Fibroblast of lung (primary cell): ENCODE results near the gene SEC24C.

Experiments
- EZH2 ChIP-seq: IDR thresholded peaks from 2 replicates; pipeline ENCODE4 v1.5.1; 2012; ENCODE audit warnings: low read length, control low read depth, mild to moderate bottlenecking; ENCODE audit errors: missing control alignments
- TF ChIP-seq, protein P1 (sequence below), 2 donors: IDR thresholded peaks in 1 of 2; conservative IDR thresholded peaks in 1 of 2; 1 replicate in 1 of 2; 2 replicates in 1 of 2; pipeline ENCODE4 v1.5.1; 2011 to 2012; ENCODE audit warnings: low read length in 2 of 2, control low read depth in 1 of 2, inconsistent platforms in 1 of 2, low read depth in 1 of 2, mild to moderate bottlenecking in 1 of 2

DNA sequence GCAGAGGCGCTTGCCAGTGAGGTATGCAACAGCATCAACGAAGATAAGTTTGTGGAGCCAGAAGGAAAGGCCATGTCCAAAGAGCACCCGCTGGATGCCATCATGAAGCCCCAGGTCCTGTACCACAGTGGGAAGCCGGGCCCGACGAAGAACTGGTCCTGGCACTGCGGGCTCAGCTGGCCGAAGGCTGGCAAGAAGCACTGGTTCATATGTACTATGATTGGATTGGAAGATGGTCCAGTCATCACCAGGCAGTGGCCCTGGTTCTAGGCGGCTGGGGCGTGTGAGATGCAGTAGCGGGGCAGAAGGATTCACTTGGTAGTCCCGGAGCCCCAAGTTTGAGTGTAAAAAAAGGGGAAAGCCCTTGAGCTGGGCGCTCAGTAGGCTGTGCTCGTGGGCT lies 63.3 kb downstream of the SEC24C start:
- TF ChIP-seq, protein P1, sequence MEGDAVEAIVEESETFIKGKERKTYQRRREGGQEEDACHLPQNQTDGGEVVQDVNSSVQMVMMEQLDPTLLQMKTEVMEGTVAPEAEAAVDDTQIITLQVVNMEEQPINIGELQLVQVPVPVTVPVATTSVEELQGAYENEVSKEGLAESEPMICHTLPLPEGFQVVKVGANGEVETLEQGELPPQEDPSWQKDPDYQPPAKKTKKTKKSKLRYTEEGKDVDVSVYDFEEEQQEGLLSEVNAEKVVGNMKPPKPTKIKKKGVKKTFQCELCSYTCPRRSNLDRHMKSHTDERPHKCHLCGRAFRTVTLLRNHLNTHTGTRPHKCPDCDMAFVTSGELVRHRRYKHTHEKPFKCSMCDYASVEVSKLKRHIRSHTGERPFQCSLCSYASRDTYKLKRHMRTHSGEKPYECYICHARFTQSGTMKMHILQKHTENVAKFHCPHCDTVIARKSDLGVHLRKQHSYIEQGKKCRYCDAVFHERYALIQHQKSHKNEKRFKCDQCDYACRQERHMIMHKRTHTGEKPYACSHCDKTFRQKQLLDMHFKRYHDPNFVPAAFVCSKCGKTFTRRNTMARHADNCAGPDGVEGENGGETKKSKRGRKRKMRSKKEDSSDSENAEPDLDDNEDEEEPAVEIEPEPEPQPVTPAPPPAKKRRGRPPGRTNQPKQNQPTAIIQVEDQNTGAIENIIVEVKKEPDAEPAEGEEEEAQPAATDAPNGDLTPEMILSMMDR (conservative IDR thresholded peaks at IDR 0.05 in 1 of 2, IDR thresholded peaks at IDR 0.05 in 1 of 2; ENCODE audit: low read depth in 1 of 2, low read length in 2 of 2) = no peak
- TF ChIP-seq EZH2 = no peak
